Measurements from ENCODE around the gene RBAK.

DNA sequence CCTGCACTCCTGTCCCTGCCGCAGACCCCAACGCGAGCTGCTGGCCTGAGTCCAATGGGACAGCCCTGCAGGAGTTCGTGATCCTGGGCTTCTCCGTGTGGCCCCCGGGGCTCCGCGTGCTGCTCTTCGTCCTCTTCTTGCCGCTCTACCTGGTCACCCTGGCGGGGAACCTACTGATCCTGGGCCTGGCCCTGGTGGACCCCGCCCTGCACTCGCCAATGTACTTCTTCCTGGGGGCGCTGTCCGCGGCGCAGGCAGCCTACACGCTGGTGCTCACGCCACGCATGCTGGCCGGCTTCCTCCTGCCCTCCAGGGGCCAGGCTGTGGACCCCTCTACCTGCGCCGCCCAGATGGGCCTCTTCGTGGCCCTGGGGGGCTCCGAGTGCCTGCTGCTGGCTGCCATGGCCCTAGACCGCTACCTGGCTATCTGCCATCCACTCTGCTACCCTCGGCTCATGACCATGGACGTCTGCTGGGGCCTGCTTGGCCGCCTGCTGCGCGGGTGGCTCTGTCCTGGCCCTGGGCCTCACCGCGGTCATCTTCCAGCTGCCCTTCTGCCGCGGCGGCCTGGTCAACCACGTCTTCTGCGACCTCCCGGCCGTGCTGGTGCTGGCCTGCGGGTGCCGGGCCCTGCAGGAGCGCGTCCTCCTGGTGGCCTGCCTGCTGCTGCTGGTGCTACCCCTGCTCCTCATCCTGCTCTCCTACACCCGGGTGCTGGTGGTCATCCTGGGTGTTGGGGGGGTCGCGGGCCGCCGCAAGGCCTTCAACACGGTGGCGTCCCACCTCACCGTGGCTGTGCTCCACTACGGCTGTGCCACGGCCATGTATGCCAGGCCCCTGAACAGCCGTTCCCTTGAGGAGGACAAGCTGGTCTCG lies 71.7 kb downstream of the RBAK start:
- no peak for TF ChIP-seq ZNF263 (CRISPR knock-in tag; IDR thresholded peaks at IDR 0.05; ENCODE audit: low read depth)
- no peak for TF ChIP-seq NR1H2 (CRISPR knock-in tag; IDR thresholded peaks at IDR 0.05)
